GM12878 (cell line): ENCODE data around the gene HDAC8. TPM values are rescaled to one million over a fixed set of nuclear protein-coding genes. Genes with fewer than 3 reads are reported as not detected.
A peak's percentile ranks its signal among the peaks of the same experiment; 100 is the strongest.

Experiments used
- BMI1 ChIP-seq: fragments of 450-650 bp; IDR thresholded peaks from 2 replicates; pipeline ENCODE4 v1.6.1; 2016; ENCODE audit warnings: mild to moderate bottlenecking, moderate library complexity, borderline replicate concordance
- CBX3 ChIP-seq: fragments of 200-600 bp; sonication (generic); IDR thresholded peaks from 2 replicates; pipeline ENCODE4 v1.6.1; 2016; ENCODE audit warnings: low read depth, borderline replicate concordance
- CBX5 ChIP-seq: sonication (generic); IDR thresholded peaks from 2 replicates; pipeline ENCODE4 v1.6.1; 2016; ENCODE audit warnings: low read depth, moderate library complexity, mild to moderate bottlenecking, inconsistent platforms
- EED ChIP-seq: sonication (generic); IDR thresholded peaks from 2 replicates; pipeline ENCODE4 v1.6.1; 2016; ENCODE audit warnings: antibody characterized with exemption, low read depth
- ELK1 ChIP-seq: IDR thresholded peaks from 2 replicates; pipeline ENCODE4 v1.6.1; 2012; ENCODE audit warnings: low read depth, low read length, improper control_type of control experiment
- ETV6 ChIP-seq, 2 experiments: fragments of 450-650 bp in 1 of 2; IDR thresholded peaks in 1 of 2; conservative IDR thresholded peaks in 1 of 2; 2 replicates each; pipeline ENCODE4 v1.6.1; 2014; ENCODE audit warnings: antibody characterized with exemption in 1 of 2, borderline replicate concordance in 1 of 2, low read depth in 1 of 2, mild to moderate bottlenecking in 1 of 2, moderate library complexity in 1 of 2
- EZH2 ChIP-seq: IDR thresholded peaks from 2 replicates; pipeline ENCODE4 v1.6.1; 2012; ENCODE audit warnings: low read depth, mild to moderate bottlenecking, control low read depth, inconsistent platforms, low read length, borderline replicate concordance; ENCODE audit not compliant: control insufficient read depth
- FOS ChIP-seq: IDR thresholded peaks from 3 replicates; pipeline ENCODE4 v1.6.1; 2011; ENCODE audit warnings: borderline replicate concordance; ENCODE audit not compliant: insufficient read length; ENCODE audit errors: extremely low read depth
- HCFC1 ChIP-seq: fragments of 150-350 bp; IDR thresholded peaks from 2 replicates; pipeline ENCODE4 v1.6.1; 2014; ENCODE audit warnings: low read length
- HDGF ChIP-seq: fragments of 450-650 bp; IDR thresholded peaks from 2 replicates; pipeline ENCODE4 v1.6.1; 2016; ENCODE audit warnings: antibody characterized with exemption
- JUNB ChIP-seq: IDR thresholded peaks from 2 replicates; pipeline ENCODE4 v1.6.1; 2016; ENCODE audit warnings: antibody characterized with exemption, mild to moderate bottlenecking
- KAT2A ChIP-seq: conservative IDR thresholded peaks from 2 replicates; pipeline ENCODE4 v1.6.1; 2011; ENCODE audit warnings: low read depth, low read length; ENCODE audit not compliant: control insufficient read depth
- MTA3 ChIP-seq: IDR thresholded peaks from 2 replicates; pipeline ENCODE4 v1.6.1; 2012; ENCODE audit warnings: low read length, inconsistent platforms, borderline replicate concordance
- NFYA ChIP-seq: IDR thresholded peaks from 2 replicates; pipeline ENCODE4 v1.6.1; 2011; ENCODE audit warnings: low read depth, mild to moderate bottlenecking, low read length, improper control_type of control experiment, borderline replicate concordance
- PAX8 ChIP-seq: fragments of 450-650 bp; IDR thresholded peaks from 2 replicates; pipeline ENCODE4 v1.6.1; 2017; ENCODE audit warnings: mild to moderate bottlenecking, moderate library complexity
- PKNOX1 ChIP-seq: fragments of 450-650 bp; IDR thresholded peaks from 2 replicates; pipeline ENCODE4 v1.6.1; 2016; ENCODE audit warnings: mild to moderate bottlenecking
- POLR2A ChIP-seq: IDR thresholded peaks from 2 replicates; pipeline ENCODE4 v1.6.1; 2011; ENCODE audit warnings: low read depth, mild to moderate bottlenecking, low read length
- RCOR1 ChIP-seq: conservative IDR thresholded peaks from 2 replicates; pipeline ENCODE4 v1.6.1; 2012; ENCODE audit warnings: low read depth, low read length, improper control_type of control experiment
- RELA ChIP-seq: fragments of 450-650 bp; IDR thresholded peaks from 2 replicates; pipeline ENCODE4 v1.8.0; 2014; ENCODE audit warnings: borderline replicate concordance; ENCODE audit not compliant: partially characterized antibody
- SIN3A ChIP-seq: IDR thresholded peaks from 2 replicates; pipeline ENCODE4 v1.6.1; 2012; ENCODE audit warnings: low read depth, low read length, improper control_type of control experiment
- SMC3 ChIP-seq: IDR thresholded peaks from 2 replicates; pipeline ENCODE4 v1.6.1; 2011; ENCODE audit warnings: low read length, improper control_type of control experiment, borderline replicate concordance
- SP1 ChIP-seq: IDR thresholded peaks from one replicate; pipeline ENCODE4 v1.6.1; 2011; ENCODE audit warnings: low read depth, low read length
- SREBF1 ChIP-seq: IDR thresholded peaks from 2 replicates; pipeline ENCODE4 v1.6.1; 2012; ENCODE audit warnings: mild to moderate bottlenecking, low read length
- ZBED1 ChIP-seq: IDR thresholded peaks from 2 replicates; pipeline ENCODE4 v1.6.1; 2016; ENCODE audit warnings: borderline replicate concordance
- ZNF24 ChIP-seq: fragments of 450-650 bp; IDR thresholded peaks from 2 replicates; pipeline ENCODE4 v1.6.1; 2017; ENCODE audit warnings: antibody characterized with exemption, mild to moderate bottlenecking
- ZNF592 ChIP-seq: fragments of 450-650 bp; IDR thresholded peaks from 2 replicates; pipeline ENCODE4 v1.6.1; 2017; ENCODE audit warnings: mild to moderate bottlenecking, moderate library complexity
- polyA plus RNA-seq, 11 experiments: library from polyadenylated mRNA; depleted of rRNA in 4 of 11; unstranded in 6 of 11; stranded (reverse) in 5 of 11; fragments of >200 nt; fragmentation: Nextera tagmentation in 4 of 11; fragmentation: Illumina TruSeq in 1 of 11; extraction: Ambion mirVana in 4 of 11; extraction: Trizol in 1 of 11; gene quantifications; 1 replicate in 1 of 11; 2 replicates in 10 of 11; pipeline versions ENCODE4 v1.2.1 to v1.2.3, GENCODE V29; 2011 to 2016; ENCODE audit warnings: inconsistent platforms in 2 of 11, missing spikeins in 2 of 11, low read depth in 1 of 11
- total RNA-seq, 4 experiments: library from RNA; depleted of rRNA in 3 of 4; stranded (reverse); fragments of >200 nt in 3 of 4; fragmentation: Illumina TruSeq in 1 of 4; extraction: Trizol in 1 of 4; gene quantifications; 2 replicates each; pipeline versions ENCODE4 v1.2.1 to v1.2.3, GENCODE V29; 2013 to 2021

HDAC8 gene
- total and polyA plus RNA-seq, 10 of the 15 experiments (the other 5 are each of a cell fraction or from before 2014, with no cell fraction given) = 18.1 to 34.7 (median 29.1) TPM

- TF ChIP-seq EZH2 (no peak), CBX3 (no peak), POLR2A (peak; percentile 48; the same call in 1 of the 2 replicates), ZBED1 (no peak), ZNF592 (no peak), KAT2A (no peak), SREBF1 (peak; percentile 57), EED (no peak), SMC3 (no peak), ELK1 (no peak), JUNB (no peak), SP1 (no peak), HDGF (no peak), FOS (no peak), BMI1 (no peak), NFYA (no peak), HCFC1 (peak; percentile 89), PKNOX1 (peak; percentile 47), MTA3 (no peak), RELA (peak; percentile 23), ZNF24 (no peak), SIN3A (no peak), RCOR1 (no peak), ETV6 (conservative IDR thresholded peaks at IDR 0.05 in 1 of 2, IDR thresholded peaks at IDR 0.05 in 1 of 2; ENCODE audit: borderline replicate concordance in 1 of 2, low read depth in 1 of 2) (no peak), CBX5 (no peak), PAX8 (no peak)
Observed at GRCh38 chrX:72572248-72573157, at the start of gene HDAC8 (continued).
